Neural crest cell (in vitro differentiated cells): ENCODE measurements around the gene FBLN1. TPM values are rescaled to one million over a fixed set of nuclear protein-coding genes. Genes with fewer than 3 reads are reported as not detected.

Experiments
- DNase-seq: peaks from one replicate; pipeline ENCODE4 v3.0.0; 2021; ENCODE audit warnings: low read depth, mixed read lengths, low spot score
- H3K27ac Mint-ChIP-seq: one replicate; pipeline ENCODE4 v1.8.0; 2021; ENCODE audit warnings: mild to moderate bottlenecking, mixed read lengths; ENCODE audit not compliant: unreplicated experiment
- H3K27me3 Mint-ChIP-seq: 2 replicates; pipeline ENCODE4 v1.8.0; 2021; ENCODE audit warnings: low read depth, mild to moderate bottlenecking, mixed read lengths
- H3K36me3 Mint-ChIP-seq: 2 replicates; pipeline ENCODE4 v1.8.0; 2021; ENCODE audit warnings: low read depth, mild to moderate bottlenecking, mixed read lengths
- H3K4me1 Mint-ChIP-seq: 2 replicates; pipeline ENCODE4 v1.8.0; 2021; ENCODE audit warnings: mixed read lengths
- H3K4me3 Mint-ChIP-seq: one replicate; pipeline ENCODE4 v1.8.0; 2021; ENCODE audit warnings: mild to moderate bottlenecking, mixed read lengths
- H3K9me3 Mint-ChIP-seq: 2 replicates; pipeline ENCODE4 v1.8.0; 2021; ENCODE audit warnings: mixed read lengths
- total RNA-seq: library from RNA; stranded (reverse); gene quantifications from 2 replicates; pipeline ENCODE4 v1.2.1, GENCODE V29; 2021
- TF ChIP-seq, protein P1 (sequence below): fragments of 200-600 bp; sonication (generic); conservative IDR thresholded peaks from 2 replicates; pipeline ENCODE4 v1.5.0; 2021; ENCODE audit warnings: antibody characterized with exemption, mild to moderate bottlenecking

Gene FBLN1
- total RNA-seq, 1 donor from 2014 or later = 163 TPM

GRCh38 chr22:45562537-45563361 lies 60.1 kb downstream of the FBLN1 start:
- Mint-ChIP-seq H3K4me1 (no peaks in the 10 kb centered on the region), H3K27ac (no peak overlapping the region), H3K27me3 (no peaks in the 10 kb centered on the region), H3K4me3 (no peak overlapping the region), H3K9me3 (peaks cover 18% of the 10 kb centered on the region), H3K36me3 (peaks cover 61% of the 10 kb centered on the region)
- DNase-seq = no peak
- TF ChIP-seq, protein P1, sequence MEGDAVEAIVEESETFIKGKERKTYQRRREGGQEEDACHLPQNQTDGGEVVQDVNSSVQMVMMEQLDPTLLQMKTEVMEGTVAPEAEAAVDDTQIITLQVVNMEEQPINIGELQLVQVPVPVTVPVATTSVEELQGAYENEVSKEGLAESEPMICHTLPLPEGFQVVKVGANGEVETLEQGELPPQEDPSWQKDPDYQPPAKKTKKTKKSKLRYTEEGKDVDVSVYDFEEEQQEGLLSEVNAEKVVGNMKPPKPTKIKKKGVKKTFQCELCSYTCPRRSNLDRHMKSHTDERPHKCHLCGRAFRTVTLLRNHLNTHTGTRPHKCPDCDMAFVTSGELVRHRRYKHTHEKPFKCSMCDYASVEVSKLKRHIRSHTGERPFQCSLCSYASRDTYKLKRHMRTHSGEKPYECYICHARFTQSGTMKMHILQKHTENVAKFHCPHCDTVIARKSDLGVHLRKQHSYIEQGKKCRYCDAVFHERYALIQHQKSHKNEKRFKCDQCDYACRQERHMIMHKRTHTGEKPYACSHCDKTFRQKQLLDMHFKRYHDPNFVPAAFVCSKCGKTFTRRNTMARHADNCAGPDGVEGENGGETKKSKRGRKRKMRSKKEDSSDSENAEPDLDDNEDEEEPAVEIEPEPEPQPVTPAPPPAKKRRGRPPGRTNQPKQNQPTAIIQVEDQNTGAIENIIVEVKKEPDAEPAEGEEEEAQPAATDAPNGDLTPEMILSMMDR = no peak

DNA sequence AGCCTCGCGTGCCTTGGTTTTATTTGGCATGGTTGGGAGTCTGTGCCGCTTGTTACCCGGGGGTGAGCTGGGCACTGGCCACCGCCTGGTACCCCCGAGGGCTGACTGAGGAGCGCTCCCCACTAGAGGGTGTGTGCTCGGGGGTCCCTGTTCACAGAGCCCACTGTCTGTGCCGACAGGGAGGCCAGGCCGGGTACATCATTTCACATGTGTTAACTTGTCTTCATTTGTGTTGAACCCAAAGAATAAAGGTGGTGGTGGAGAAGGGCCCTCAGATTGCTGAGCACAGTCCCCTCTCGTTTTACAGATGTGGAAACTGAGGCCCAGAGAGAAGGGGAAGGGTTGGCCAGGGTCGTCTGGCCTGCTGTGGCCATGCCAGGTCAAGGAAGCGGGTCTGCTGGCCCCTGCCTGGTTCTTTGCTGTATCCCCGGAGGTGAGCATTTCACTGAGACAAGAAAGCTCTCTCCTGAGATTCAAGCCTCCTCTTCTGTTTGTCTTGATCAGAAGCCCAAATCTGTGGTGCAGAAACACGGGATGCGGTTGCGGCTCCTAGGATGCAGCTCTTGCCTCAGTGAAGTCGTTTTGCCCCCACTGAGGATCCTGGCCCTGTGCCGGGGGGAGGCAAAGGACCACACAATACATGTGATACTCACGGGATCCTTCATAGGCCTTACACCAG lies 60.8 kb downstream of the FBLN1 start:
- H3K4me3 Mint-ChIP-seq = no peak overlapping the region
- peaks cover 56% of the 10 kb centered on the region for H3K36me3 Mint-ChIP-seq
- no peaks in the 10 kb centered on the region for H3K4me1 Mint-ChIP-seq

GRCh38 chr22:45564349-45565030 lies 61.8 kb downstream of the FBLN1 start:
- TF ChIP-seq, protein P1 = no peak
- DNase-seq = no peak
- H3K4me1 Mint-ChIP-seq = no peaks in the 10 kb centered on the region
- H3K4me3 Mint-ChIP-seq = no peak overlapping the region
- peak overlapping the region; percentile 81 for H3K27ac Mint-ChIP-seq
- H3K27me3 Mint-ChIP-seq = no peaks in the 10 kb centered on the region
- peaks cover 13% of the 10 kb centered on the region for H3K9me3 Mint-ChIP-seq
- peaks cover 54% of the 10 kb centered on the region for H3K36me3 Mint-ChIP-seq

More for the DNA sequence above, 60.8 kb downstream of the FBLN1 start:
- no peak for DNase-seq
- TF ChIP-seq, protein P1 = no peak
- Mint-ChIP-seq H3K9me3 (peaks cover 18% of the 10 kb centered on the region), H3K27ac (peak overlapping the region; percentile 57), H3K27me3 (no peaks in the 10 kb centered on the region)

DNA sequence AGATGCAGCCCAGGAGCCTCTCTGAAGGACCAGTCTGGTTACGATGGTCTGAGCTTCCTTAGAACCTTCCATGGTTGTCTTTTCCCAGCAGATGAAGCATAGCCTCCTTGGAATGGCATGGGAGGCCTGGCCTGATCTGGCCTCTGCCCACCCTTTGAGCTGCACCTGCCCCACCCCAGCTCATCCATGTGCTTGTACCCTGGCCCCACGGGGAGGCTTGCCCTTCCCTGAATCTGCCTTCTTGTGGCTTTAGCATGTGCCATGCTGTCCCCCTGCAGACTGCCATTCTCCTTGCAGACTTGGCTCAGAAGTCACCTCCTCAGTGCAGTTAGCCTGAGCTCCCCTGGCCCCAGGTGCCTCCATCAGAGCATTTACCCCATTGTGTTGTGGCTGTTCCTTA lies 62.5 kb downstream of the FBLN1 start:
- Mint-ChIP-seq H3K36me3 (peaks cover 50% of the 10 kb centered on the region), H3K27ac (no peak overlapping the region), H3K9me3 (peaks cover 16% of the 10 kb centered on the region), H3K27me3 (no peaks in the 10 kb centered on the region), H3K4me1 (no peaks in the 10 kb centered on the region), H3K4me3 (no peak overlapping the region)
- TF ChIP-seq, protein P1 = no peak
- no peak for DNase-seq

DNA sequence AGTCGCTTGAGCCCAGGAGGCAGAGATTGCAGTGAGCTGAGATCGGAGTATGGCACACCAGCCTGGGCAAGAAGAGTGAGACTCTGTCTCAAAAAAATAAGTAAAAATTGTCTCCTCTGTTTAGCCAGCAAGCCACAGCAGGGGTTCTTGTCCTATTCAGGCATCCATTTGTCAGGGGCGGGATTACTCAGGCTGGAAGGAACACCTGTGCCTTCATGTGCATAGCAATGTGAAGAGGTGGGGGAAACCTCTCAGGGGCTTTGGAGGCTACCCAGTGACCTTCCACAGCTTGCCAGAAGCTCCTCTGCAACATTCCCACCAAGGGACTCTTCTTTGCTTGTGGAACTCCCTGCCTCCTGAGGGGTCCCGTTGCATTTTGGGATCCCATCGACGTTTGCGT lies 63.3 kb downstream of the FBLN1 start:
- Mint-ChIP-seq H3K4me1 (no peaks in the 10 kb centered on the region), H3K9me3 (peaks cover 16% of the 10 kb centered on the region), H3K27me3 (no peaks in the 10 kb centered on the region), H3K27ac (no peak overlapping the region), H3K4me3 (no peak overlapping the region), H3K36me3 (peaks cover 50% of the 10 kb centered on the region)
- no peak for DNase-seq
- TF ChIP-seq, protein P1 = no peak
